T-helper 17 cell (primary cell): Measurements from ENCODE around the gene CAPZB. TPM values are rescaled to one million over a fixed set of nuclear protein-coding genes. Genes with fewer than 3 reads are reported as not detected.

Experiments
- total RNA-seq, 4 donors: library from RNA in 2 of 4; stranded (reverse) in 2 of 4; gene quantifications; one replicate each; pipeline ENCODE4 v1.2.3 and lab custom pipeline; 2022 to 2026

CAPZB gene
- total RNA-seq, 2 donors from 2014 or later, result 320 to 330 TPM

Other genes with a start within 250 kb of the CAPZB start
- gene EMC1, start 234.0 kb downstream of the CAPZB start, total RNA-seq, result 10 to 100 TPM; 24.2 to 32.0 TPM
- gene MRTO4, start 233.7 kb downstream of the CAPZB start, total RNA-seq, result 10 to 100 TPM; 17.0 to 19.8 TPM
- gene AKR7A3, start 196.8 kb downstream of the CAPZB start, total RNA-seq, result 1 to 10 TPM; 1.1 to 1.4 TPM
- gene AKR7A2, start 173.4 kb downstream of the CAPZB start, total RNA-seq, result 10 to 100 TPM; 17.3 to 21.9 TPM
- 1 to 10 TPM; 3.3 to 3.9 TPM for gene SLC66A1, start 173.2 kb downstream of the CAPZB start, total RNA-seq
- 10 to 100 TPM; 32.0 to 32.3 TPM for gene NBL1, start 158.8 kb upstream of the CAPZB start, total RNA-seq
- gene HTR6, start 179.3 kb upstream of the CAPZB start, total RNA-seq, result under 1 TPM; 0.16 to 0.17 TPM